ENCODE measurements around the gene LTC4S. TPM values are rescaled to one million over a fixed set of nuclear protein-coding genes. Genes with fewer than 3 reads are reported as not detected.

Gene LTC4S
- total RNA-seq, 1 donor from 2014 or later, result 0.85 TPM

Other genes starting within 250 kb of the LTC4S start
- gene RUFY1, start 243.4 kb upstream of the LTC4S start, total RNA-seq, result 65.9 and 67.8 TPM in 2 replicates
- 656 and 803 TPM in 2 replicates for gene HNRNPH1, start 170.3 kb upstream of the LTC4S start, total RNA-seq
- gene CBY3, start 113.0 kb upstream of the LTC4S start, total RNA-seq, result not detected in 2 replicates
- gene CANX, start 95.0 kb upstream of the LTC4S start, total RNA-seq, result 796 and 1,147 TPM in 2 replicates
- gene MAML1, start 61.2 kb upstream of the LTC4S start, total RNA-seq, result 9.2 and 15.6 TPM in 2 replicates
- gene MGAT4B, start 12.9 kb downstream of the LTC4S start, total RNA-seq, result 229 and 248 TPM in 2 replicates
- gene SQSTM1, start 26.9 kb downstream of the LTC4S start, total RNA-seq, result 644 and 1,006 TPM in 2 replicates
- gene MRNIP, start 64.8 kb downstream of the LTC4S start, total RNA-seq, result 8.2 and 11.9 TPM in 2 replicates
- 64.2 and 97.8 TPM in 2 replicates for gene TBC1D9B, start 113.9 kb downstream of the LTC4S start, total RNA-seq